ENCODE results near the gene PIK3R5.

PIK3R5 gene

DNA sequence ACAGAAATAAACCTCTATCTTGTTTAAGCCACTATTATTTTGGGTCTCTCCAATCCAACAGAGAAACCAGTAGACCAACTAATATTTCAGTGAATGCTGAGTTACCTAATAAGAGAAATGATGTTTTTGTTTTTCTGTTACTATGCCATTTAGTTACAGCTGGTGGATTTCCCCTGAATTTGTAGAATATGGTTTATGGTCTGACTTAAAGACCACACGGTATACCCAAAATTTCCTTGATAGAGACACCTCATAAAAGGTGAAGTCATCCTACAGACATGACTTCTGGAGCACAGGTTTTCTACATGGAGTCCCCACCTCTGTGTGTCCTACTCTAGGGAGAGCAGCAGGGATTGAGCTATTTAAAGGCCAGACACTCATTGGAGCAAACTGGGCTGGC lies 13.3 kb downstream of the PIK3R5 start:
- FAIRE-seq, result no peak

GRCh38 chr17:8951206-8951605 lies 14.3 kb downstream of the PIK3R5 start:
- no peak for FAIRE-seq

- FAIRE-seq, result no peak
These were observed 16.3 kb downstream of the PIK3R5 start for GRCh38 chr17:8949061-8949661.

DNA sequence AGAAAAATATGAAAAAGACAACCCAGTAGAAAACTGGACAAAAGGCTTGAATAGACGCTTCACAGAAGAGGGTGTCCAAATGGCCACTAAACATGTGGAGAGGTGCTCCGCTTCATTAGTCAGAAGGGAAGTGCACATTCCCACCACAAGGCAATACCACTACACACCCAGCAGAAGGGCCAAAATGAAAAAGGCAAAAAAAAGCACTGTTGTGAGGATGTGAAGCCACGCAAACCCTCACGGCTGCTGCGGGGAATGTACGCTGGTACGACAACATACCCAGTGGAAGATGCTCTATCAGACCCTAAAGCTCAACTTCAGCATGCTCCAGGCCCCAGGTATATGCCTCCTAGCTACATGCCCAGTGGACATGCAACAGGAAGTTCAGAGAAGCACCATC lies 17.0 kb downstream of the PIK3R5 start:
- no peak for FAIRE-seq

- FAIRE-seq, result no peak
These were observed 18.3 kb downstream of the PIK3R5 start for GRCh38 chr17:8947201-8947600.

DNA sequence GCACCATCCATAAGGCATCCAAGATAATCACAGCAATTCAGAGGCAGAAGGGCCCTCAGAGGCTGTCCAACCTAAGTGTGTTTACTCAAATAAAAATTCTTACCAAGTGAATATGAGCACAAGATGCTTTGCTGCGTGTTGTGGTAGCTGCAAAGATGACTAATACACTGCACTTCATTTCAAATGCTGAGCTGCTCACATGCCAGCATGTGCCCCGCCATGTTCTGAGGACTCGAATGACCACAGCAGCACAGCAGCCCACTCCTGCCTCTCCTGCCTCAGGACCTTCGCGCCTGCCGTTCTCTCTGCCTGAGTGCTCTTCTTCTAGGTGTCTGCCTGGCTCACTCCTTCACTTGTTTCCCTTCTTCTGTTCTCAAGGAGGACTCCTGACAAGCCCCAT lies 19.0 kb downstream of the PIK3R5 start:
- no peak for FAIRE-seq

DNA sequence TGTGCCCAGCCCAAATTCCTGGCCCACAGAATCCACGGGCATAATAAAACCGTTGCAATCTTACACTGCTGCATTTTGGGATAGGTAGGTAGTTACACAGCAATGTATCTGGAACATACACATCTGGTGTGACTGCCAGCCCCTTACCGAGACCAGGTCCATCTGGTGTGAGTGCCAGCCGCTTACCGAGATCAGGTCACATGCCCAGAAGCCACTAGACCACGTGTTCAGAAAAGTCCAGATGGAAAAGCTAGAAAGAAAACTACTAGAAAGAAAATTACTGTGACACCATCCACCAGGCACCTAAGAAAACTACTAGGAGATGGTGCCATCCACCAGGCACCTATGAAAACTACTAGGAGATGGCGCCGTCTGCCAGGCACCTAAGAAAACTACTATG lies 19.4 kb downstream of the PIK3R5 start:
- no peak for FAIRE-seq

DNA sequence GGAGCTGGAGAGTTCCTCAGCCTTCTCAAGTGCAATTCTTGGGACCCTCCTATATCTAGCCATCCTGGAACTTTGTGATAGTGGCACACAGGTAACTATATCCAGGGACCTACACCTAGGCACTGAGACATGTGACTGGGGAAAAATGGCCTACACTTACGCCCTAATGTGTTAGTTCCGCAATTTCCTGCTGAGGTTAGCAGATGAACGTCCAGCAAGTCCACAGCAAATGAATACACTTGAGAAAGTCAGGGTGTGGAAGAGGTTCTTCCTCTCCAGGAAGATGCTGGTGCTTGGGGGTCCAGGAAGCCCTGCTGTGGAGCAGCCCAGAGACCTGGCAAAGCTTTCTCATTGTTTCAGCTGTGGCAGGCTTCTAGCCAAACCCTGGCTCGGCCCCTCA lies 20.8 kb downstream of the PIK3R5 start:
- FAIRE-seq, result no peak

DNA sequence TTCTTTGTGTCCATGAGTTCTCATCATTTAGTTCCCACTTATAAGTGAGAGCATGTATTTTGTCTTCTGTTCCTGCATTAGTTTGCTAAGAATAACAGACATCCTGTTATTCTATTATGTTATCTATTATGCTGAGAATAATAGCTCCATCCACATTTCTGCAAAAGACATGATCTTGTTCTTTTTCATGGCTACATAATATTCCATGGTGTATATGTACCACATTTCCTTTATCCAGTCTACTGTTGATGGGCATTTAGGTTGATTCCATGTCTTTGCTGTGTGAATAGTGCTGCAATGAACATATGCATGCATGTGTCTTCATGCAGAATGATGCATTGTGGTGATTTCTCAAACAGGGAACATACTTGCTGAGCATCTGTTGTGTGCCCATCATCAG lies 21.4 kb downstream of the PIK3R5 start:
- no peak for FAIRE-seq

DNA sequence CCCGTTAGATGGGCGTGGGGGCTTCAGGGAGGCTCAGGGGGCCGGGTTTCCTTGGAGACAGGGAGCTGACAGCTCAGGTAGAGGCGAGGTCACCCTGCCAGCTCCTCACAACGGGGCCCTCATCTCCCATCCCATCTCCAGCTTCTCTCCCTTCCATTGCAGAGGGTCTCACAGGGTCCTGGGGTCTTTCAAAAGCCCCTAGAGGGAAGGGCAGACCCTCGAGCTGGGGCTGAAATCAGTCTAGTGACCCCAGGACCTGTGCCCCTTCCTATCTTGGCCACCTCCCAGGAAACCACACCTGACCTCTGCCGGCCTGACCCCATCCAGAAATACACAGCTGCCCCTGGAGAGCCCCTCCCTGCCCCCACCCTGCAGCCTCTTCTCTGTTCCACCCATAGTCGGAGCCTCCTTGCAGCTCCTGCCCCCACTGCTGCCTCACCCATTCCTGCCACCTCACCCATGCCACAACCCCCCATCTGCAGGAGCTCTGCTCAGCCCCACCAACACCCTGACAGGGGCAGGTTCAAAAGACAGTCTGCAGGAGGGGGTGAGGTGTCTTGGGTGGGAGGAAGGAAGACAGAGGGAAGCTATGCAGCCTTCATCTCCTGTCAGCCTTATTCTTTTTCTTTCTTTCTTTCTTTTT lies 23.4 kb downstream of the PIK3R5 start:
- FAIRE-seq, result no peak

- no peak for FAIRE-seq
These were observed 24.0 kb downstream of the PIK3R5 start for GRCh38 chr17:8941520-8941919.

DNA sequence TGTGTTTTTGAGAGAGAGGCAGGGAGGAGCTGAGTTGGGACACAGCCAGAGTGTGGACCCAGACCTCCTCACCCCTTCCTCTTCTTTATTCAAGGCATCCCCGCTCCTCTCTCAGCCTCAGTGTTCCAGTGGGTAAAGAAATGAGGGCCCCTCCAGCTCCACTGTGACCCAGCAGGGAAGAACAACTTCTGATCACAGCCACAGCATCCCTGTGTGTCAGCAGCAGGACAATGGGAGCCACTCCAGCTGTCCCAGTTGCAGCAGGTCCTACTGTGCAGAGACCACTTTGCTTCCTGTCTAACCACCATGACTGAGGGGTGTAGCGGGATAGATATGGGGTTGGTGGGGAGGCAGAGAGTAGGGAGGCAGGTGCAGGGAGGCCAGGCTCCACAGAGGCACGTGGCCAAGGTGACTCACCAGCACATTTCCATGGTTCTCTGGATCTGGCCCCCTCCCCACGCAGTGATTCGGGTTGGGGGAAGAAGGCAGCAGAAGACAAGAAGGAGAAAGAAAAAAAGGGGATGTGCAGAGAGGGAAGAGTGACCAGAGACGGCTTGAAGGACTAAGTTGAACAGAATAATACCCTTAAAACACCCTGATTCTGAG lies 24.5 kb downstream of the PIK3R5 start:
- FAIRE-seq, result no peak

GRCh38 chr17:8939496-8940334 lies 25.8 kb downstream of the PIK3R5 start:
- FAIRE-seq, result no peak

DNA sequence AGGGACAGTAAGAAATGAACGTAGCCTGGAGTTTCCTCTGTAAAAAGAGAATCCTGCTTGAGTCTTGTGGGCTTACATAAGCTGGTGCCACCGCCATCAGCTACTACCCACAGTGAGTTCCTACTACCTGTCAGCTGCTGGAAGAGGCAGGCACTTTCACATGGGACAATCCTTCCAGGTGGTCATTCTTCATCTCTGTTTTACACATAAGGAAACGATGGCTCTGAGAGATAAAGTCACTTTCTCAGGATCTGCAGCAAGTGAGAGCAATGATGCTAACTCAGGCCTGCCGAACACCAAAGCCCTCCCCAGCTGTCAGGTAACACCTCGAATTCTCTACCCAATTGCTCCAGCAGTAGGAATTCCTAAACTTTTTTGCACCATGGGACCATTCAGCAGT lies 26.6 kb downstream of the PIK3R5 start:
- FAIRE-seq, result no peak

- FAIRE-seq, result no peak
These were observed 30.3 kb downstream of the PIK3R5 start for GRCh38 chr17:8935191-8935590.

DNA sequence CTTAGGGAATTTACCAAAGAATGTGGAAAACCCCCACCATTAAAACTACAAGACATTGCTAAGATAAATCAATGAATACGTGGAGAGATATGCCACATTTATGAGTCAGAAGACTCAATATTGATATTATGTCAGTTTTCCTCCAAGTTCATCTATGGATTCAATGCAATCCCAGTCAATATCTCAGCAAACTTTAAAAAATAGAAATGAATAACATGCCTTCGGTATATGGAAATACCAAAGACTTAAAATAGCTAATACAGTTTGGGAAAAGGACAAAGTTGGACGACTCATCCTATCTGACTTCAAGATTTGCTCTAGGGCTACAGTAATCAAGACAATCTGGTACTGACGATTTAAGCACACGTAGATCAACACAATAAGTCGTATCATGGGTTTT lies 31.2 kb downstream of the PIK3R5 start:
- no peak for FAIRE-seq

GRCh38 chr17:8930649-8931048 lies 34.9 kb downstream of the PIK3R5 start:
- FAIRE-seq, result no peak

- FAIRE-seq, result no peak
These were observed 37.2 kb downstream of the PIK3R5 start for GRCh38 chr17:8928347-8928746.

GRCh38 chr17:8927395-8927794 lies 38.1 kb downstream of the PIK3R5 start:
- no peak for FAIRE-seq

GRCh38 chr17:8925808-8926207 lies 39.7 kb downstream of the PIK3R5 start:
- no peak for FAIRE-seq

GRCh38 chr17:8925141-8925540 lies 40.4 kb downstream of the PIK3R5 start:
- no peak for FAIRE-seq

GRCh38 chr17:8924595-8924994 lies 40.9 kb downstream of the PIK3R5 start:
- no peak for FAIRE-seq

DNA sequence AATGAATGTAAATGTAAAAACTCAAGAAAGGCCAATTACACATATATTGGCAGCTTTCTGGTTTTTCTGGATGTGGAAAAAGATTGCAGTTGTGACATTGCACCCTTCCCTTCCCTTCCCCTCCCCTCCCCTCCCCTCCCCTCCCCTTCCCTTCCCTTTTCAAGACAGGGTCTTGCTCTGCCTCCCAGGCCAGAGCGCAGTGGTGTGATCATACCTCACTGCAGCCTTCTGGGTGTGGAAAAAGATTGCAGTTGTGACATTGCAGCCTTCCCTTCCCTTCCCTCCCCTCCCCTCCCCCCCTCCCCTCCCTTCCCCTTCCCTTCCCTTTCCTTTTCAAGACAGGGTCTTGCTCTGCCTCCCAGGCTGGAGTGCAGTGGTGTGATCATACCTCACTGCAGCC lies 41.7 kb downstream of the PIK3R5 start:
- FAIRE-seq, result no peak

DNA sequence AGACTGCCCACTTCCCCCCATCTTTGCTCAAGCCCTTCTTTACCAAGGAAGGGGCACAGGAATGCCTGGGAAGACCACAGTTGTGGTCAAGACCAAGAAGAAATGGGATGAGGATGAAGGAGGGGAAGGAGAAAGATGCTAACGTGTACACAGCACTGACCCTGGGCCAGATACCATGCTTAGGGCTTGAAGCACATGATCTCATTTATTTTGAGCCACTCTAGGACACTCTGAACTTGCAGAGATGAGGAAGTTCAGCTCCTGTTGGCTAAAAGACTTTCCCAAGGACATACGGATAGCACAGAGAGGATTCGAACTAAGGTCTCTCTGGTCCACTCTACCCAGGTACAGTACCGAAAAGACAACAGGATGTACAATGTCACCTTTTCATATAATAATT lies 42.6 kb downstream of the PIK3R5 start:
- FAIRE-seq, result no peak

Measured in G401.6 (cell line).